NCI-H2171 (cell line): ENCODE data around the gene KRTAP2-3.
"Not testable (repeated sequence)": the region's sequence is repeated elsewhere in the genome, so short reads cannot be mapped to it uniquely, and the experiment has no call there.

ENCODE experiments used
- DNase-seq: peaks from one replicate; lab custom pipeline; 2025; lab: John Stamatoyannopoulos, UW

KRTAP2-3 gene

DNA sequence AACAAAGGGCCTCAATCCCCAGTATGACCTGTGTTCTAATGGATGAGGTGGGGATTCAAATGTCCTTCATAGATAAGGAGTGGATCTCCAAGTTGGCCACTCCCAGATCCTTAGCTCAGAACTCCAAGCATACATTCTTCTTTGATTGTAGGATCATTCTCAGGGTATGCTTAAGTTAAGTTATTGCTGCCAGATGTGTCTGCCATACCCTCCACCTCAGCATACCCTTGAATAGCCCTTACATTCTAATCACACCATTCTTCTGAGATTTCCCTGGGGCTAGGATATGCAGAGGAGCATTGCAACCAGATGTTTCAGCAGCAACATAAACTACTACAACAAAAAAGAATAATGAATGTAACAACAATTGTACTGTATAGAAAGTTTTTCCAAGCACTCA is 7.4 kb upstream of the KRTAP2-3 start:
- DNase-seq, result no peak

DNA sequence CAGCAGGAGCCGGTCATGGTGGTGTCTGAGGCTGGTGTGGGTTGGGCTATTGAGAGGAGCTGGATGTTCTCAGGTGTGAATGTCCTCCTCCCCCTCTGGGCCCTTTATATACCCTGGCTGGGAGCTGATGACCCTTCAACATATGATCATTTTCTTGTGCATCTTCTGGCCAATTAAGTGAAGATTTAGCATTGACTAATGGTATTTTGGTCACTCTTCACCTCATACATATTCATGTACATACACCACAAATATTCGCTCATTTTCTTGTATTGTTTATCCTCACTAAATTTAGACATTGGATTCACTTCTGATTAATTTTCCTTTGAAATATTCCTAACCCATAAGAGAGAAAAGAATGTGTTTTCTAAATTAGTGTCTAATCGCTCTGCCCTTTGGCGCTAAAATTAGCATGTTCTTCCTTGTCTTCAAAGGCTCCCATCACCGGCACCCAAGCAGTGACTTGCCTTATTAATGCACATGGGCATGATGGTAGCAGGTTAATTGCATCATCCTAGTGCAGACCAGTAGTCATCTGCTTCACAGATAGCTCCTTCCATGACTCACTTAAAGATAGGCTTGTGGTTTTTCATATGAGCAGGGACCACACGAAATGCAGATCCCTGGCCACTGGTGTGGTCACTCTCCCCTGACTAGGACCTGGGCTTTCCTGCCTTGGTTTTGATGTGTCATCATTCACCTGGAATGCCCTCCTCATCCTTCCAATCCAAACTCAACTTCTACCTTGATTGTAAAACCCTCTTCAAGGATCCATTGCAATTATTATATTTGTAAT is 6.1 kb upstream of the KRTAP2-3 start, which contains the start of gene KRTAP2-4:
Gene KRTAP2-4 (minus strand): TSS at position 51 of the 796 bp plus-strand sequence. CDS start 34 bp downstream, at position 17.
- DNase-seq, result no peak

DNA sequence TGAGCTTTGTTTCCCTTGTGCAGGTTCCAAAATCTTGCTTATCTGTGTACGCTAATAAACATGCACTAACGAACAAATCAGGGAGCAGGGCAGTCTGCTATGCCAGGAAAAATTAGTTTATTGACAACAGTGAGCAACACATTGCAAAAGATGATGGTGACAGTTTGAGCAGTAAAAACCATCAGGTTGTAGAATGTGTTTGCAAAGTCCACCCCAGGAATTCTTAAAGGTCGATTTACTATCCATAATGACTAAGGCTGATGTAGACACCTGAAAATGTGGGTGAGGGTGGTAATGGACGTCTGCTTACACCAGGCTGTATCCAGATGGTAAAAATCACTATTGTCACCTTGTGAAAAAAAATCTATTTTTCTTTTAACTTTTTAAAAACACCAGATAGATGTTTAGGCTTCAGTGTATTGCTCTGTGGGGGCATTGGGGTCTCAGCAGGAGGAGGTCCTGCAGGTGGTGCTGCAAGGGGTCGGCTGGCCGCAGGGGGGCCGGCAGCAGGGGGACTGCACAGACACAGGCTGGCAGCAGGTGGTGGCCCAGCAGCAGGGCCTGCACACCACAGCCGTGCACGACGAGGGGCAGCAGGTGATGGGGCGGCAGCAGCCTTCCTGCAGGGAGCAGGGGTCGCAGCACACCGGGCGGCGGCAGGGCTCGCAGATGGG is 5.2 kb upstream of the KRTAP2-3 start:
- DNase-seq, result not testable (repeated sequence)

DNA sequence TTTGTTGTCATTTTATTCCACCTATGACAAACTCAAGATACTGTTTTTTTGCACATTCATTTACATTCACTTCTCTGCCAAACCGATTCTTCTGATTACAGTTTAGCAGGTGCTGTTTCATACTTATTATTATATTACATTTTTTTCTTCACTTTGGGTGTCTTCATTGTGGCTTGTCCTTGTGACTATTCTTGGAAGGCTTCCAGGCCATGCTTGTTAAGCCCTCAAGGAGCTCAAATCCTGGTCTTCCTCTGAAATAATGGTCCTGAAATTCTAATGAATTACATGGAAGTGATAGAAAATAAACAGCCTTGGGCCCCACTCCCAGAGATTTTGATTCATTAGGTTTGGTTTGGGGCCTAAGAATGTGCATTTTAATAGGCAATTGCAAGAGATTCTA is 4.4 kb upstream of the KRTAP2-3 start:
- DNase-seq, result no peak

DNA sequence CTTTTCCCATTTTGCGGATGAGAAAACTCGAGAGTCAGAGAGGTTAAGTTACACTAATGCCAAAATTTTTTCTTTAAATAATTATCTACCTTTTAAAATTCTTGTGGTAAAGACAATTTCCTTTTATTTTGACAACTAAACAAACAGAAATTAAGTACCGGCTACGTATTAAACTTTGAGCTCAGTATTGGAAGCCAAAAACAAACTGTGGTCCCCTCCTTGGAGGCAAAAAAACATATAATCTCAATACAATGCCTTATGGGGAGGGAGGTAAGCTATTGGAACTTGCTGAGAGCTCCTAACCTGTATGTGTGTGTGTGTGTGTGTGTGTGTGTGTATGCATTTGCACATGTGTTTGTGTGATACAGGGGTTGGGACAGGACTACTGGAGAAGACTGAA is 3.5 kb upstream of the KRTAP2-3 start:
- no peak for DNase-seq

DNA sequence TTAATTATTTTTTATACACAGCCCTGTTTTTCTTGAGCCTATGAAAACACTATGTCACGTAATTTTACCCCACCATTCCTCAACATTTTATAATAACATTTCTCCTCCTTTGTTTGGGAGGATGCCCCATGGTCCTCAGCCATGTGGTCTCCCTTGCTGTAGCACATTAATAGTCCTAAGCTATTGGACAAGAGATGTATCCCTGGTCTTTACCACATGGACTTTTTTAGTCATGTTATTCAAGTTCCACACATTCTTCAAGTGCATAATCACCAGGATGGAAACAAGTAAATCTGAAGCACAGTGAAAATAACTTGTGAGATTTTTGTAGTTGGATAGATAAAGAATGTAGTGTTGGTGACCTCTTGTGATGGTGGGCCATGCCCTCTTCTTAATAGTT is 2.0 kb upstream of the KRTAP2-3 start:
- no peak for DNase-seq

DNA sequence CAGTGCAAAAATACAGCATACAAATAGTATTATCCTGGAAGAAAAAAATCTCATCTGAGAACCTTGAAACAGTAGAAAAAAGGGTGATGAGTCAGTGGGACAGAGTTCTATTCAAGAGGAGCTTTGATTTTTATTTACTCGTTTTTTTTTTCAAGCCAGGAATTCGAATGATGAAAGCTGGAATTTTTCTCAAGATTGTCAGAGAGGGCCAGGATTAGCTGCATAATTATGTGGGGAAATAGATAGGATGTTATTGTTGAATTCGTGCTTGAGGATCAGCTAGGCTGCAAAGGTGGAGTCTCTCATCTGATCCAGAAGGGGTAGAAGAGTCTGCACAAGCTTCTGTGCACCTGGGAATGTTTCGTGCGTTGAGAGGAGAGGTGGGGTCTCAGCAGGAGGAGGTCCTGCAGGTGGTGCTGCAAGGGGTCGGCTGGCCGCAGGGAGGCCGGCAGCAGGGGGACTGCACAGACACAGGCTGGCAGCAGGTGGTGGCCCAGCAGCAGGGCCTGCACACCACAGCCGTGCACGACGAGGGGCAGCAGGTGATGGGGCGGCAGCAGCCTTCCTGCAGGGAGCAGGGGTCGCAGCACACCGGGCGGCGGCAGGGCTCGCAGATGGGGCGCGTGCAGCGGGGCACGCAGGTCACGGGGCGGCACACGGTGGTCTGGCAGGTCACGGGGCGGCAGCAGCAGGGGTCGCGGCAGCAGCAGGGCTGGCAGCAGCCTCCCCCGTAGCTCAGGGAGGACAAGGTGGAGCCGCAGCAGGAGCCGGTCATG is 450 bp downstream of the KRTAP2-3 start:
- not testable (repeated sequence) for DNase-seq

DNA sequence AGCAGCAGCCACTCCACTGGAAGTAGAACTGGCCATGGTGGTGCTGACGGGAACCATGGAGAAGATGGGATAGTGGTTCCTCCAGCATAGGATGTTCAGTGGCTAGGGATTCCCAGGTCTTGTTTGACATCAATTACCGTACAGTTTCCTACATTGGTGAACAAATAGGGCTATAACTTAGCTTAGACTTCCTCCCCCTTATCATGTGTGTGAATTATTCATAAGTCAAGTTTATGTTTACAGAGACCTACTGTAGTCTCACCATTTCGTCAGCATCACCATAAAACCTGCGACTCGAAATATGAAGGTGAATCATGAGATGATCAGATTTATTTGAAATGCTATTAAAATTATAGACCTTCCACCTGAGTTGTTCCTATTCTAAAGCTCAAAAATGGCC is 1.2 kb downstream of the KRTAP2-3 start:
- no peak for DNase-seq

DNA sequence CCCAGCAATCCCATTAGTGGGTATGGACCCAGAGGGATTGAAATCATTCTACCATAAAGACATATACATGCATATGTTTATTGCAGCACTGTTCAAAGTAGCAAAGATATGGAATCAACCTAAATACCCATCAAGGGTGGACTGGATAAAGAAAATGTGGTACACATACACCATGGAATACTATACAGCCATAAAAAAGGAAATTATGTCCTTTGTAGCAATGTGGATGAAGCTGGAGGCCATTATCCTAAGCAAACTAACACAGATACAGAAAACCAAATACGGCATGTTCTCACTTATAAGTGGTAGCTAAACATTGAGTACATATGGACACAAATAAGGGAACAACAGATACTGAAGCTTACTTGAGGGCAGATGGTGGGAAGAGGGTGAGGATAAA is 2.4 kb downstream of the KRTAP2-3 start:
- DNase-seq, result no peak

DNA sequence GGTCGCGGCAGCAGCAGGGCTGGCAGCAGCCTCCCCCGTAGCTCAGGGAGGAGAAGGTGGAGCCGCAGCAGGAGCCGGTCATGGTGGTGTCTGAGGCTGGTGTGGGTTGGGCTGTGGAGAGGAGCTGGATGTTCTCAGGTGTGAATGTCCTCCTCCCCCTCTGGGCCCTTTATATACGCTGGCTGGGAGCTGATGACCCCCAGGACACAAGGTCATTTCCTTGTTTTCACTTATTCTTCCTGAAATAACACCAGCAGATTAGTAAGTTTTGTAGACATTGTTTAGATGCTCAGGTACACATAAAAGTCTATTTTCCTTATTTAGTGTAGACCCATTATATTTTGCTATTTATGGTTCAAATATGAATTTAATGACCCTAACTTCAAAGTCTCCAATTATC is 4.8 kb downstream of the KRTAP2-3 start, which contains the start of gene KRTAP2-2:
Gene KRTAP2-2 (minus strand): TSS at position 101 of the 400 bp plus-strand sequence. CDS start 19 bp downstream, at position 82.
- DNase-seq, result not testable (repeated sequence)

DNA sequence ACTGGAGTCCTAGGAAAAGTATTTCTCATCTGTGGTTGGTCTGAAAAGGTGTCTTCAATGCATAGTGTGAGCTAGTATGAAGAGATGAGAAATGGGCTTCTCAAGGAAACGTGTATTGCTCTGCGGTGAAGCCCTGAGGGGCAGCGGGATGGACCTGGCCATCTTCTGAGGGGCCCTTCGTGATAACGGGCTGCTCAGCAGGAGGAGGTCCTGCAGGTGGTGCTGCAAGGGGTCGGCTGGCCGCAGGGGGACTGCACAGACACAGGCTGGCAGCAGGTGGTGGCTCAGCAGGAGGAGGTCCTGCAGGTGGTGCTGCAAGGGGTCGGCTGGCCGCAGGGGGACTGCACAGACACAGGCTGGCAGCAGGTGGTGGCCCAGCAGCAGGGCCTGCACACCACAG is 5.4 kb downstream of the KRTAP2-3 start:
- DNase-seq, result not testable (repeated sequence)

DNA sequence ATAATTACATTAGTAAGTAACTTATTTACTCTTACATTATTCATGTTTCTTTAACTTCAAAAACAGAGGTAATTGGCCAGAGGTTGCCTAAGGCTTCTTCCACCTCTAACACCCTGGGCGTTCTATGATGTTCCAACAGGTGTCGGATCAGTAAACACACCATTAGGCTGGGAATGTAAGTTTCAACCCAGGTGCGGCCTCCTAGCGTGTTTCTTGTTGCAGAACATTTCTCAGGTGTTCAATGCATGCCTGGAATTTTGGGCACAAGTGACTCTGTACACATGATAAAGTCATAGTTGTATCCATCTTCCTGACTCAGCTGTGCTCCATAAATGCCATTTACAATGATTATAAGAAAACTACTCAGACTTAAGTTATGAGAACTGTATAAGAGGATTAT is 5.9 kb downstream of the KRTAP2-3 start:
- DNase-seq, result no peak

DNA sequence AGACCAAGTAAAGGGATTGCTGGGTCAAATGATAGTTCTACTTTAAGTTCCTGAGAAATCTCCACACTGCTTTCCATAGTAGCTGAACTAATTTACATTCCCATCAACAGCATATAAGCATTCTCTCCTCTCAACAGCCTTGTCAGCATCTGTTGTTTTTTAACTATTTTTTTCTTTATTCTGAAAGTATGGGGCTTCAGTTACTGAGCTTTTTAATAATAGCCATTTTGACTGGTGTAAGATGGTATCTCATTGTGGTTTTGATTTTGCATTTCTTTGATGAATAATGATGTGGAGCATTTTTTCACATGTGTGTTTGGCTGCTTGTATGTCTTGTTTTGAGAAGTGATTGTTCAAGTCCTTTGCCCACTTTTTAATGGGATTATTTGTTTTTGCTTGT is 7.3 kb downstream of the KRTAP2-3 start:
- no peak for DNase-seq

DNA sequence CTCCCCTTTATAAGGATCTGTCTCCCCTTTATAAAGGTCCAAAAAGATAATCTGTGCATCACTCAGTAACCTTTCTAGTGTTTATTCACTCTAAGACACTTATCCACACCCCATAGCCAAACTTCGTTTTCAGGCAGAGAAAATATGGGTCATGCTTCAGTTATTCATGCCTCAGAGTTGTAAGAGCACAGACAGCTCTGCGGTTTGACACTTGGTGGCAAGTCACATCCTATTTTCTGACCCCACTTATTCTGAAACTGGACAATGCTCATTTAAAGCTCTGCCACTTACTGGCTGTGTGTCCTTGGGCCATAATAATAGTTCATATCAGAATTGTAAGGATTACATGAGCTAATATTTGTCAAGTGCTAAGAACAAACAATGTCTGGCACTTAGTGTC is 10.8 kb downstream of the KRTAP2-3 start:
- no peak for DNase-seq

DNA sequence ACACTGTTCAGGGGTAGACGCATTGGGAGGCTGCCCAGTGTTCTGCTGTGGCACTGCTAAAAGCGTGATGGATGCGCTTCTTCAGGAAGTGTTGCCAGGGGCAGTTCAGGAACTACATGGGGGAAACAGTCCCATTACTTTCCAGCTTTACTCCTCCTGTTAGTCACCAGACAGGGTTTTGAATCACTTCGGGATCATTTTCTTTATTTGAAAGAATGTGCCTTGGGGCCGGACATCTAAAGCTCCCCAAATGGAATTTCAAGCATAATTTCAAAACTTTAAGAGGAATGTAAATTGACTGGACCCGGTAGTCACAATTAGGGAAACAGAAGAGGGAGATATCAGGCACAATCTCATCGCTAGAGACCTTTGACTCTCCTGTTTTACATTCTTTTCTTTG is 11.5 kb downstream of the KRTAP2-3 start:
- DNase-seq, result no peak

DNA sequence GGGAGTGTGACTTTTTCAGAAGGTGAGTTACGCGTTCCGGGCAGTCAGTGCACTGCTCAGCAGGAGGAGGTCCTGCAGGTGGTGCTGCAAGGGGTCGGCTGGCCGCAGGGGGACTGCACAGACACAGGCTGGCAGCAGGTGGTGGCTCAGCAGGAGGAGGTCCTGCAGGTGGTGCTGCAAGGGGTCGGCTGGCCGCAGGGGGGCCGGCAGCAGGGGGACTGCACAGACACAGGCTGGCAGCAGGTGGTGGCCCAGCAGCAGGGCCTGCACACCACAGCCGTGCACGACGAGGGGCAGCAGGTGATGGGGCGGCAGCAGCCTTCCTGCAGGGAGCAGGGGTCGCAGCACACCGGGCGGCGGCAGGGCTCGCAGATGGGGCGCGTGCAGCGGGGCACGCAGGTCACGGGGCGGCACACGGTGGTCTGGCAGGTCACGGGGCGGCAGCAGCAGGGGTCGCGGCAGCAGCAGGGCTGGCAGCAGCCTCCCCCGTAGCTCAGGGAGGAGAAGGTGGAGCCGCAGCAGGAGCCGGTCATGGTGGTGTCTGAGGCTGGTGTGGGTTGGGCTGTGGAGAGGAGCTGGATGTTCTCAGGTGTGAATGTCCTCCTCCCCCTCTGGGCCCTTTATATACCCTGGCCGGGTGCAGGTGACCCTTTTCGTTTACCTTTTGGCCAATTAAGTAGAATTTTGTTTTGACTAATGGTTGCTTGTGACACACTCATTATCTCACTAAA is 13.0 kb downstream of the KRTAP2-3 start, which contains the start of gene KRTAP2-1:
Gene KRTAP2-1 (minus strand): TSS at position 582 of the 731 bp plus-strand sequence. CDS start 49 bp downstream, at position 533.
- not testable (repeated sequence) for DNase-seq

DNA sequence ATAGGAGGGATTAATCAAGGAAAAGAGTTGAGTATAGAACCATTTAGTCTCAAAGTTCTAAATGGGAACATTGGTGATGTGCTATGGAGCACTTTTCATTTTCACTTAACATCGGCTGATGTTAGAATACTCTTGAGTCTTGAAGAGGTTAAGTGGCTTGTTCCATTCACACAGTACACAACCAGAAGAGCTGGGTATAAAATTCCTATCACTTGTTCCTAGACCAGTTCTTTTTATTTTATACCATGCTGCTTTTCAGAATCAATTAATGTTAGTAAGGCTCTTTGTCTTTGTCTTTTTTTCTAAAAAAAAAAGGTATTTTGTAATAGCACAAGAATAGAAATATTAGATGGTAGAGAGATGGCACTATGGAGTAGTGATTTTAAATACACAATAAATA is 17.0 kb downstream of the KRTAP2-3 start:
- no peak for DNase-seq

DNA sequence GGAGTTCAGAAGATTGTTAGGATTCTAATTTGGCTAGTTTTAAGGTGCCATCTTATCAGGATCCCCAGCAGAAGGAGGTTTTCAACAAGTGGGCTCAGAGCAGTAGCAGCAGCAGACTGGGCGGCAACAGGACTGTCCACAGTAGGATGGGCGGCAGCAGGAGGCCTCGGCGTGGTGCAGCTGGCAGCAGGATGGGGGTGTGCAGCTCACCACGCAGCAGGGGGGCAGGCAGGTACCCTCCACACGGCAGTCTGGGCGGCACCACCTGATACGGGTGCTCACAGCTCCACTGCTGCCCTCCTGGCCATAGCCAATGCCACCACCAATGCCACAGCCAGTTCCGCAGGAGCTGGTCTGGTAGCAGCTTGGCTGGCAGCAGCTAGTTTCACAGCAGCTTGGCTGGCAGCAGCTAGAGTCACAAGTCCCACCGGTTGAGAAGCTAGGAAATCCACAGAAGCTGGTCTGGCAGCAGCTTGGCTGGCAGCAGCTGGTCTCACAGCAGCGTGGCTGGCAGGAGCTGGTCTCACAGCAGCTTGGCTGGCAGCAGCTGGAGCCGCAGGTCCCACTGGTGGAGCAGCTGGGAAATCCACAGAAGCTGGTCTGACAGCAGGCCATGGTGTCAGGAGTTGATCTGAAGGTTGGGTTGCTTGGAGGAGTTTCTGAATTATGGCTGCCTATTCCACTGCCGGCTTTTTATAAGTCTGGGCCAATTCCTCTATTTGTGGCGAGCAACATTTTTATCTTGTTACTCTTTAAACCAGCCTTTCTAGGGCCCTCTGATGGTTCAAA is 18.9 kb downstream of the KRTAP2-3 start, which contains the start of gene KRTAP1-1:
Gene KRTAP1-1 (minus strand): TSS at position 668 of the 789 bp plus-strand sequence. CDS start 53 bp downstream, at position 615.
- not testable (repeated sequence) for DNase-seq

DNA sequence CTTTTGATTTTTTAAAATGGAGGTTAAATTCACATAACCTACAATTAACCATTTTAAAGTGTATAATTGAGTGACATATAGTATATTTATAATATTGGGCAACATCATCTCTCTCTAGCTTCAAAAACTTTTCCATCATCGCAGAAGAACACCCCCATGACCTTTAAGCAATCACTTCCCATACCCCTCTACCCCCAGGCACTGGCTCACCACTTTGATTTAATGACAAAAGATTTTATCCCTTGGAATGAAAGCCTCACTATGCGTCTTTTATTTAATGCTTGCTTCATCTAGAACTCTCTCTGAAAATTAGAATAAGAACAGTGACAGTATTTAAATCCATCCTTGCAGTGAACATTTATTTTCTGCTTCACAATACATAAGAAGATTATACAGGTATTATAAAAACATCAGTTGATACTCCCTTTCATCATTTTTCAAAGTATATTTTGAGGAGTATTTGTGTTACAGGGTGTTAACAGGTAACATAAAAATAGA is 22.0 kb downstream of the KRTAP2-3 start:
- DNase-seq, result no peak

DNA sequence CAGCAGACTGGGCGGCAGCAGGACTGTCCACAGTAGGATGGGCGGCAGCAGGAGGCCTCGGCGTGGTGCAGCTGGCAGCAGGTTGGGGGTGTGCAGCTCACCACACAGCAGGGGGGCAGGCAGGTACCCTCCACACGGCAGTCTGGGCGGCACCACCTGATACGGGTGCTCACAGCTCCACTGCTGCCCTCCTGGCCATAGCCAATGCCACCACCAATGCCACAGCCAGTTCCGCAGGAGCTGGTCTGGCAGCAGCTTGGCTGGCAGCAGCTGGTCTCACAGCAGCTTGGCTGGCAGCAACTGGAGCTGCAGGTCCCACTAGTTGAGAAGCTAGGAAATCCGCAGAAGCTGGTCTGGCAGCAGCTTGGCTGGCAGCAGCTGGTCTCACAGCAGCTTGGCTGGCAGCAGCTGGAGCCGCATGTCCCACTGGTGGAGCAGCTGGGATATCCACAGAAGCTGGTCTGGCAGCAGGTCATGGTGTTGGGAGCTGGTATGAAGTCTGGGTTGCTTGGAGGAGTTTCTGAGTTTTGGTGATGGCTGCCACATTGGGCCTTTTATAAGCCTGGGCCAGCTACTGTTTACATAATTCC is 25.5 kb downstream of the KRTAP2-3 start, which contains the start of gene KRTAP1-3:
Gene KRTAP1-3 (minus strand): TSS at position 529 of the 590 bp plus-strand sequence. CDS start 53 bp downstream, at position 476.
- not testable (repeated sequence) for DNase-seq
